M059J (cell line): ENCODE measurements around the gene GPER1. TPM values are rescaled to one million over a fixed set of nuclear protein-coding genes. Genes with fewer than 3 reads are reported as not detected.
"Not testable (repeated sequence)": the region's sequence is repeated elsewhere in the genome, so short reads cannot be mapped to it uniquely, and the experiment has no call there.

Experiments used
- DNase-seq: peaks from one replicate; pipeline ENCODE4 v3.0.0-alpha.2; 2012; ENCODE audit warnings: low read depth
- total RNA-seq: library from RNA; depleted of rRNA; stranded (reverse); fragments of >200 nt; shearing (Covaris generic); gene quantifications from 2 replicates; pipeline ENCODE4 v1.2.3, GENCODE V29; 2014

GPER1 gene
- total RNA-seq, 1 experiment from 2014 or later: 0.22 TPM

- DNase-seq: no peak
Observed at GRCh38 chr7:1068013-1068412, 19.9 kb upstream of the GPER1 start.

GRCh38 chr7:1068619-1069018, 19.3 kb upstream of the GPER1 start:
- no peak for DNase-seq

- DNase-seq: no peak
Observed at GRCh38 chr7:1070544-1071011, 17.3 kb upstream of the GPER1 start.

GRCh38 chr7:1071731-1072254, 16.1 kb upstream of the GPER1 start:
- no peak for DNase-seq

- DNase-seq: no peak
Observed at GRCh38 chr7:1073142-1073977, 14.6 kb upstream of the GPER1 start.

- not testable (repeated sequence) for DNase-seq
Observed at GRCh38 chr7:1074018-1074417, 13.9 kb upstream of the GPER1 start.

- DNase-seq: no peak
Observed at GRCh38 chr7:1074593-1075431, 13.1 kb upstream of the GPER1 start.

- peak; percentile 24 for DNase-seq
Observed at GRCh38 chr7:1076184-1077072, 11.5 kb upstream of the GPER1 start.

GRCh38 chr7:1078519-1078918, 9.4 kb upstream of the GPER1 start:
- no peak for DNase-seq

GRCh38 chr7:1078985-1079384, 8.9 kb upstream of the GPER1 start:
- DNase-seq: no peak

- no peak for DNase-seq
Observed at GRCh38 chr7:1079546-1079945, 8.4 kb upstream of the GPER1 start.

GRCh38 chr7:1080252-1080920, 7.5 kb upstream of the GPER1 start:
- no peak for DNase-seq

- DNase-seq: no peak
Observed at GRCh38 chr7:1080921-1081255, 7.0 kb upstream of the GPER1 start.

GRCh38 chr7:1081336-1081735, 6.6 kb upstream of the GPER1 start:
- no peak for DNase-seq

- DNase-seq: peak; percentile 87
Observed at GRCh38 chr7:1081931-1082401, 5.9 kb upstream of the GPER1 start.

GRCh38 chr7:1083729-1084657, 3.9 kb upstream of the GPER1 start:
- DNase-seq: no peak

GRCh38 chr7:1085266-1085665, 2.6 kb upstream of the GPER1 start:
- DNase-seq: no peak

GRCh38 chr7:1085910-1086421, 1.9 kb upstream of the GPER1 start:
- no peak for DNase-seq
